Measurements from ENCODE around the gene RNF111. TPM values are rescaled to one million over a fixed set of nuclear protein-coding genes. Genes with fewer than 3 reads are reported as not detected.
"Not testable (repeated sequence)": the region's sequence is repeated elsewhere in the genome, so short reads cannot be mapped to it uniquely, and the experiment has no call there.

Gene RNF111
- total RNA-seq, 1 donor from 2014 or later, result 14.8 TPM

DNA sequence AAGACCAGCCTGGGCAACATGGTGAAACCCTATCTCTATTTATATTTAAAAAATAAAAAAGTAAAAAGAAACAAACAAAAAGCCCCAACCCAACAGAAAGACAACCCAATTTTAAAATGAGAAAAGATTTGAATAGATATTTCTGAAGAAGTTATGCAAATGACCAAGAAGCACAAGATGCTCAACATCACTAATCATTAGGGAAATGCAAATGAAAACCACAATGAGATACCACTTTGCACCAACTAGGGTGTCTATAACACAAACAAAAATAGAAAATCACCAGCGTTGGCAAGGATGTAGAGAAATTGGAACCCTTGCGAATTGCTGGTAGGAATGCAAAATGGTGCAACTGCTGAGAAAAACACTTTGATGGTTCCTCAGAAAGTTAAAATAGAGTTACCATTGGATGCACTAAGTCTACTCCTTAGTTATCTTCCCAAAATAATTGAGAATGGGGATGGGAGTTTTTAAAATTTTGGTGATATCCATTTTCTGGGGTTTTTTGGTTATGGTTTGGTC is 71.7 kb downstream of the RNF111 start:
- DNase-seq (ENCODE audit: low read depth, low spot score), result no peak

DNA sequence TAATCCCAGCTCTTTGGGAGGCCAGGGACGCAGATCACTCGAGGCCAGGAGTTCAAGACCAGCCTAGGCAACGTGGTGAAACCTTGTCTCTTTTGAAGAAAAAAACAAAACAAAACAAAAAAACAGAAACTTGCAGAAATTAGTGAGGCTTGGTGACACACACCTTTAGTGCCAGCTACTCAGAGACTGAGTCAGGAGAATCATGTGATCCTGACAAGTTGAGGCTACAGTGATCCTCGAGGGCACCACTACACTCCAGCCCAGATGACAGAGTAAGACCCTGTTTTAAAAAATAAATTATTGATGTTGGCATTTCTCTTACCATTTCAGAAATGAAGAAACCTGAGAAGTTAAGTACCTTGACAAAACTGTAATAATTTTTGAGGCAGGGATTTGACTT is 72.9 kb downstream of the RNF111 start:
- no peak for DNase-seq (ENCODE audit: low read depth, low spot score)

DNA sequence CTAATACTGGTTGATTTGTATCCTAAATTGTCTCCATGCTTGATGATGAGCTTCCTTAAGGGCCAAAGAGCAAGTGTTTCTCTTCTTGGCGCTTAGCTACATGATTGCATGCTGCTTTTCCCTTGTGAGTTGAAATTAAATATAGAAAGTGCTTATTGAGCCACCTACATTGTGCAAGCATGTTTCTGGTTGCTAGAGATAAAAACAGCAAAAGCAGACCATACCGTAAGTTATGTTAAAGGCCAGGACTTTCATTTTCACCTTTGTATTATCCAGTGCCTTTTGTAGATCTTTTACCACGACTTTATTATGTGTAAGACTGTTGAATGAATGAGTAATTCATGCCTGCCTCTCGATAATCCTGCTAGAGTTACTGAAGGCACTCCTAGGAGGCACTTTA is 75.6 kb downstream of the RNF111 start:
- no peak for DNase-seq (ENCODE audit: low read depth, low spot score)

DNA sequence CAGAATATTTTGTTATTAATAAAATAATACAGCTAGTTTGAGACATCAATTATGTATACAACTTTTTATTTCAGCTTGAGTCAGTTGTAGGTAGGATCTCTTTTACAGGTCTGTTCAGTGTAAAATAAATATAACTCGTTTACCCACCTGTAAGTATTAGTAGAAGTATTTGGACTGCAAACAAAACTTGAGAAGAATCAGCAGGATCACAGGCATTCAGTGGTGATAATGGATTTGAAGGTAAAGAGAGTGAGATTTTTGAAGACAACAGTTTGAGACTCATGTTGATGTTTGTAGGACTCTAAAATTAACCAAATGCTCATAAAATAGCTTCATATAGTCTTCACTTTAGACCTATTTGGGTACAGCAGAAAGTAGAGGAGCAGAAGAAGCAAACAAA is 82.0 kb downstream of the RNF111 start:
- DNase-seq (ENCODE audit: low read depth, low spot score), result no peak

DNA sequence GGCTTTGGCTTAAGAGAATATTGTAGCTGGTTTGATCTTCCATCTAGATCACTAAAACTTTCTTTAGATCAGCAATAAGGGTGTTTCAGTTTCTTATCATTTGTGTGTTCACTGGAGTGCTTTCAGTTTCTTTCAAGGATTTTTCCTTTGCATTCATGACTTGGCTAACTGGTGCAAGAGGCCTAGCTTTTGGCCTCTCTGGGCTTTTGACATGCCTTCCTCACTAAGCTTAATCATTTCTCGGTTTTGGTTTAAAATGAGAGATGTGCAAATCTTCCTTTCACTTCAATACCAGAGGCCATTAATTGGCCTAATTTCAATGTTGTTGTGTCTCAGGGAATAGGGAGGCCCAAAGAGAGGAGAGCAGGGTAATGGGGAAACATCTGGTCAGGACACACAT is 87.1 kb downstream of the RNF111 start:
- no peak for DNase-seq (ENCODE audit: low read depth, low spot score)

DNA sequence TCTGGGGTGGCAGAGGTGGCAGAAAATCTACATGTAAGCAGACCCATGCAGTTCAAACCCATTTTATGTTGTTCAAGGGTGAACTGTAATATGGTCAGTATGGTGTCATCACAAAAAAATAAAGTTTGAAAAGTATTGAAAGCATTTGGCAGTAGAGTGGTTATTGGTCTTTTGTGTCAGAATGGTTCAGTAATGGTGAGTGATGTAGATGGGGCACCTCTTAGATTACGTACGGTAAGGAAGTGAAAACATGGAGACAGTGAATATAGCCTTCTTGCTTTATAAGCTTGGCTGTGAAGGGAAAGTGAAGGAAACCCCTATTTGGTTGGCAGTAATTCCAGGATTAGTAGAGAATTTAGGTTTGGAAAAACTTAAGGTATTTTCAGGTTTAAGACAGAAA is 100.3 kb downstream of the RNF111 start:
- no peak for DNase-seq (ENCODE audit: low read depth, low spot score)

DNA sequence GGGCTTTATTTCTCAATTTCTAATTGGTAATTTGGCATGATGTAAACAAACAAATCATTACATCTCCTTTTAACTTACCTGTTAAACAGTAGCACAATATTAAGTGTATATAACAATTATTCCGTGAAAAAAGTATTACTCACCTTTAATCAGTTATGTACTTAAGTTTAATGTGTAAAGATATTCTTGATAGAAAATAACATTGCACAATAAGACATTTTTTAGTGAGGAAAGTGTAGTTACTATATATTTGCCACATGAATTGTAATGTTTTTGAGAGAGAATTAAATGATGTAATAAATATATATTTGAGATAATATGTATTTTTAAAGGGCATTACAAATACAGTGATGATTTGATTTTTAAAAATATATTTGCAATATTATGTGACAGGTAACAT is 106.6 kb downstream of the RNF111 start:
- DNase-seq (ENCODE audit: low read depth, low spot score), result no peak

DNA sequence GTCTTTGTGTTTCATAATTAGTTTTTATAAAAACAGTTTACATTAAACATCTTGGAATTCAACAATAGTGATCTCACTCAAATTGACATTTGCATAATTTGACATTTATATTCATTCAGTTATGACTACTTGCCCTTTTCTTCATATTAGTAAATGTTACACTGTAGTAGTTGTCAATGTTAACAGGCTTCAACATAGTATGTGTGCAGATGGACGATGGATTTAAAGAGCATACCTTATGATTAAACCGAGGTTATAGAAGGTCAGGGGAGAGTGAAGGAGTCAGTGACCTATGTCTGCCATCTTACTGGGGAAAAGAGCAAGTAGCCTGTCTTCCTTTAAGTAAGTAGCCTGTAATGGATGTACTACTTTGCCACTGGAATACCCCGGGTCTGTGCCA is 109.0 kb downstream of the RNF111 start:
- no peak for DNase-seq (ENCODE audit: low read depth, low spot score)

DNA sequence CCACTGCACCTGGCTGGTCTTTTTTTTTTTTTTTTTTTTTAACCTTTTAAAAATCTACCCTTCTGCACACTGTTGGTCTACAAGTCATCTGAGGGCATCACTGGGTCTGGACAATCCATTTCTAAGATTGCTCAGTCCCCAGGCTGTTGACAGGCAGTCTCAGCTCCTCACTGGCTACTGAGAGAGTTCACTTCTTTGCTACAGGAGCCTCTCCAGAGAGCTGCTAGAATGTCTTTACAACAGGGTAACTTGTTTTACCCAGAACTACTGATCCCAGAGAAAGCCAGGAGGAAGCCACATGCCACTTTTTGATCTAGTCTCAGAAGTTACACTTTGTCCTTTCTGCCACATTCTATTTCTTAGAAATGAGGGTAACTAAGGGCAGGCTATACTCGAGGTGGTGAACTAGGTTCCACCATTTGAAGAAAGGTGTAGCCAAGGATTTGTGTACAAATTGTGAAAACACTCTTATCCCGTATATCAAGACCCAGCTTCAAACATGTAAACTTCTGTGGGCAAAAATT is 111.8 kb downstream of the RNF111 start:
- no peak for DNase-seq (ENCODE audit: low read depth, low spot score)

DNA sequence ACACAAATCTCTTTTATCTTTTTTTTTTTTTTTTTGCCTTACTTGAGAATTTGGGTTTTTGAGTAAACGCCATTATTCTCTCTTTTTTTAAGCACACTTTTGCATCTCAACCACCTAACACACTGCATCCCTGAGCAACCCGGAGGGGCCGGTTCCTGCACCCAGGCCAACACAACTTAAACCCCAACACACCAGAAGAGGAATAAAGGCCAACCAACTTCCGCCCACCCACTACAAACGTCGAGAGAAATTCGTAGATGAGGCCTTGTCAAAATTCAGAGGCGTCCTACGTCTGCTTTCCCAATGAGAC is 117.1 kb downstream of the RNF111 start:
- DNase-seq (ENCODE audit: low read depth, low spot score), result no peak

DNA sequence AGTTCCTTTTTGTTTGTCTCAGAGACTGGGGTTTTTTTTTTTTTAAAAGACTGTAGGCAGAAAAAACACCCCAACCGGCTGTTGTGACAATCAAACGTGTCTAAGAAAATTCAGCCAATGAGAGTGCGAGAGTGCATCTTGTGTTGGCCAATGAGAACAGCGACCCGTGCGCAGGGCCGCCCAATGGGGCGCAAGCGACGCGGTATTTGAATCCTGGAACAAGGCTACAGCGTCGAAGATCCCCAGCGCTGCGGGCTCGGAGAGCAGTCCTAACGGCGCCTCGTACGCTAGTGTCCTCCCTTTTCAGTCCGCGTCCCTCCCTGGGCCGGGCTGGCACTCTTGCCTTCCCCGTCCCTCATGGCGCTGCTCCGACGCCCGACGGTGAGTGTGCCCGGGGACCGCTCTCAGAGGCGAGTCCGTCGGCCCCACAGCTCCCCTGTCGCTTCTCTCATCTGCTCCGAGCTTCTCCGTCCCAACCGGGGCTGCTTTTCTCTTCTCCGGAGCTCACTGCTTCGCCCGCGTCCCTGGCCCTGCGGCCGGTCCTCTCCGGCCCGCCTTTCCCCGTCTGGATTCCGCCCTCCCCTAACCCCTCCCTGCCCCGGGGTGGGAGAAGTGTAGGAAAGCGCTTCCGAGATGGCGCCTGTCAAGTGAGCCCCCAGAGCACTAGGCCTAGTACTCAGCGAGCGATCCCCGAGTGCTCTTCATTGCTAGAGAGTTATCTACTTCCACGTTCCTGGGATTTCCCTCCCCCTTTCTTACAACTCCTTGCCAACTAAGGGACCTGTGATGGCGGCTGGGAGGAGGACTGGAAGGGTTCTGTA is 117.7 kb downstream of the RNF111 start, which contains the start of gene CCNB2:
CCNB2 (plus strand) TSS at position 235 of the 821 bp plus-strand sequence; CDS start at position 358, 123 bp downstream.
- peak; percentile 75 for DNase-seq (ENCODE audit: low read depth, low spot score)

DNA sequence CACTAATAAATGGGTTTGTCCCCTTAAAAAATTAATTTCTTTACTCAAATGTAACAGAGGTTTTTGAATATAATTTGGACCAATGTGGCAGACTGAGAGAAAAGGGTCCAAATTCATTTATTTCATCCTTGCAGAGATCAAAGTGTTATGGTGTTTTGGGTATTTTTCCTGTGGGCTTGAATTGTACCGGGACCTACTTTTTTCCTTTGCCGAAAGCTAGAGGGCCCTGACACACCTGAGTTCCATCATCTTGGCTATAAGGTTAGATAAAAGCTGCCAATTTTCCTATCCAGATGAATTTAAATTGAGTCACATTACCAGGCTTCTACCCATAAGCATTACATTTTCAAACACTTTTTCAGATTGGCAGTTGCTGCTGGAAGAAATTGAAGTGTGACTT is 118.4 kb downstream of the RNF111 start:
- no peak for DNase-seq (ENCODE audit: low read depth, low spot score)

DNA sequence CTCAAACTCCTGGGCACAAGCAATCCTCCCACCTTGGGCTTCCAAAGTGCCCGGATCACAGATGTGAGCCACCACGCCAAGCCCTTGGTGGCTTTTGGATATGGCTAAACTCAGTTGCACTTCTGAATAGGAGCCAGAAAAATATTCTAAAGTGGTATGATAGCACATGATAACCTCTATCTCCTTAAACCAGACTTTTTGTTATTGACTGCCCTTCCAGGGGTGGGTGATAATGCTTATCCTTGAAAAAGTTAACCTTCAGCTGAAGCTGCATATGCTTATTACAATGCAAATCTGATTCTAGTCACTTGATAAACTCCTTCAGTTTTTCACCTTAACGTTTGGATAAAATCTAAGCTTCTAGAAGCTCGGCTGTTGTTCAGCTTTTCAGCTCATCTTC is 123.8 kb downstream of the RNF111 start:
- DNase-seq (ENCODE audit: low read depth, low spot score), result no peak

DNA sequence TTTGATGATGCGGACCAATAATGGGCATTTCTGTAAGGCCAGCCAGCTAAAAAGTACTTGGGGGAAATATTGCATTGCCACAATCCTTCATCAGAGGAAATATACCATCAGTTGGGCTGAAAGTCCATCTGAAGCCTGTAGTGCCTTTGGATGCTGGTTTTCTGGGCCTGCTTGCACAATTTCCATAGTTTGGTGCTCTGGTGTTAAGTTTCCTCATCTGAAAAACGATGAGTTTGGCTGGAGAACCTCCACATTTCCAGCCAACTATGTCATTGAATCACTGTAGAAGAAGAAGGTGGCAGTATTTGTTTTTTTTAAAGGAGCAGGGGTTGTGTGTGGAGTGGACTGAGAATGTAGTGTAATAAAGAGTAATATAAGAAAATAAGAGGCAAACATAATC is 127.6 kb downstream of the RNF111 start:
- DNase-seq (ENCODE audit: low read depth, low spot score), result no peak

DNA sequence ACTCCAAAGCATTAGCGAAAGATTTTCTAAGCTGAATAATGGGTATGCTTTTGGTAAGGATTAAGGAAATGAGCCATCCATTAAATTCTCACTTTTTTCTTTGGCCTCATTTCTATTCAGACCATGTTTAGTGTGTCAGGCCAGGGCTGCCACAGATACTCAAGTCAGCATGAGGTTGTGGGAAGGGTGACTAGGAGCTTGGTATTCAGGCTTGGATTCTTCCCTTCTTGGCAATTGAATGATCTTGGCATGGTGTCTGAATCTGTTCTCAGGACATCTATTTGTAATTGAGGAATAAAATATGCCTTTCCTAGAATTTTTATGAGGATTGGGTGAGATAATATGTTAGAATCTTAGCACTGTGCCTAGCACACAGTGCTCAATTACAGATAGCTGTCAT is 128.7 kb downstream of the RNF111 start:
- DNase-seq (ENCODE audit: low read depth, low spot score), result no peak

DNA sequence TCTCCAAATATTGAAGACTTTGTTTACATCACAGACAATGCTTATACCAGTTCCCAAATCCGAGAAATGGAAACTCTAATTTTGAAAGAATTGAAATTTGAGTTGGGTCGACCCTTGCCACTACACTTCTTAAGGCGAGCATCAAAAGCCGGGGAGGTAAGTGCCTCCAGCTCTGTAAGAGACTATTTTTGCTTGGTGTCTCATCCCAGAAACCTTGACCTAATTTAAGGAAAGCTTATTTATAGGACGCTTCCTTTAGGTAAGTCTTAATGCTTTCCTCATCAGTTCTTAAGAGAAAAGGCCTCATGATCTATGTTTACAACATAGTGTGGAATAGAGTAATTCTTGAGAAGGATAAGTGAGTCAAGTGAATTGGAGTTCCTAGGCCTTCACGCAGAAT is 129.3 kb downstream of the RNF111 start:
- no peak for DNase-seq (ENCODE audit: low read depth, low spot score)

DNA sequence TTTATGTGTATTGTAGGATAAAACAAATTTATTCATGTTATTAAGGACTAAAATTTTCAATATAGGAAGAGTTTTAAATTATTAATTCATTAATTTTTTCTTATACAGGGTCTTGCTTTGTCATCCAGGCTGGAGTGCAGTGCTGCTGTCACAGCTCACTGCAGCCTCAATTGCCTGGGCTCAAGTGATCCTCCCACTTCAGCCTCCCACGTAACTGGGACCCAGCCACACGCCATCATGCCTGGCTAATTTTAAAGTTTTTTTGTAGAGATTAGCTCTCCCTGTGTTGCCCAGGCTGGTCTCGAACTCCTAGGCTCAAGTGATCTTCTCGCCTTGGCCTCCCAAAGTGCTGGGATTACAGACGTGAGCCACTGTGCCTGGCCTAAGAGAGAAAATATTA is 132.2 kb downstream of the RNF111 start:
- DNase-seq (ENCODE audit: low read depth, low spot score), result no peak

DNA sequence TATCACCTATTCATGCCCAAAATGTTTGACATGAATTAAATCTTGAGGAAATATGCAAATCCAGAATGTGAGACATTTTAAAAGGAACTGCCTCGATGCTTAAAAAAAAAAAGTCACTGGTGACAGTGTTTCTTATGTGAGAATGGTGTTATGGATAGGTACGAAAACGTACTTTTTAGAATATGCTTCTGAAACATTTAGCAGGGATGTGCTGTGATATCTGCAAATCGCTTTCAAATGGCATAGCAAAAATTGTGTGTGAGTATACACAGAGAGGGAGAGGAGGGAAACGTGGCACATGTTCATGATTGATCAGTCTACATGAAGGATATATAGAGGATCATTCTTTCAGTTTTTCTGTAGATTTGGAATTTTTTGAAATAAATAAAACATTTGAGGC is 133.5 kb downstream of the RNF111 start:
- DNase-seq (ENCODE audit: low read depth, low spot score), result no peak

DNA sequence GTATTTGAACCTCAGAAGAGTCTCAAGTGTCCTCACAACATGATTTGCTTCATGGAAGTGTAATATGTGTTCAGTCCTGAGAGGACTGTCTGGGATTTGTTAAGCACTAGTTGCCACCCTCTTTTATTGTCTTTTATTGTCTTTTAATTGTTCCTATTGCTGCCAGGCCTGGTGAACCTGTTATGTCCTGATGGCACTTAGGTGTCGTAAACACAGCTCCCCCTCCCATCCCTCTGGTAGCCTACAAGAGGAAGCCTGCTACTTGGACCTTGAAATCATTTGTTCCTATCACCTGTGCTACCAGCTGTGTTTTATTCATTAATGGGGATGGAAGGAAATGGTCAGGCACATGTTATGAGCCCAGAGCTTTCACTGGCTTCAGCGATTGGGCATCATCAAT is 136.8 kb downstream of the RNF111 start:
- DNase-seq (ENCODE audit: low read depth, low spot score), result no peak

DNA sequence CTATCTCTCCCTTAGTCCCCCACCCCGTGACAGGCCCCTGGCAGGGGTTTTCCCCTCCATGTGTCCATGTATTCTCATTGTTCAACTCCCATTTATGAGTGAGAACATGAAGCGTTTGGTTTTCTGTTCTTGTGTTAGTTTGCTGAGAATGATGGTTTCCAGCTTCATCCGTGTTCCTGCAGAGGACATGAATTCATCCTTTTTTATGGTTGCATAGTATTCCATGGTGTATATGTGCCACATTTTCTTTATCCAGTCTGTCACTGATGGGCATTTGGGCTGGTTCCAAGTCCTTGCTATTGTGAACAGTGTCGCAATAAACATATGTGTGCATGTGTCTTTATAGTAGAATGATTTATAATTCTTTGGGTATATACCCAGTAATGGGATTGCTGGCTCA is 138.2 kb downstream of the RNF111 start:
- DNase-seq (ENCODE audit: low read depth, low spot score), result not testable (repeated sequence)

DNA sequence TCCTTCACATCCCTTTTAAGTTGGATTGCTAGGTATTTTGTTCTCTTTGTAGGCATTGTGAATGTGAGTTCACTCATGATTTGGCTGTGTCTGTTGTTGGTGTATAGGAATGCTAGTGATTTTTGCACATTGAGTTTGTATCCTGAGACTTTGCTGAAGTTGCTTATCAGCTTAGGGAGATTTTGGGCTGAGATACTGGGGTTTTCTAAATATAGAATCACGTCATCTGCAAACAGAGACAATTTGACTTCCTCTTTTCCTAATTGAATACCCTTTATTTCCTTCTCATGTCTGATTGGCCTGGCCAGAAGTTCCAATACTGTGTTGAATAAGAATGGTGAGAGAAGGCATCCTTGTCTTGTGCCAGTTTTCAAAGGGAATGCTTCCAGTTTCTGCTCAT is 139.8 kb downstream of the RNF111 start:
- not testable (repeated sequence) for DNase-seq (ENCODE audit: low read depth, low spot score)

DNA sequence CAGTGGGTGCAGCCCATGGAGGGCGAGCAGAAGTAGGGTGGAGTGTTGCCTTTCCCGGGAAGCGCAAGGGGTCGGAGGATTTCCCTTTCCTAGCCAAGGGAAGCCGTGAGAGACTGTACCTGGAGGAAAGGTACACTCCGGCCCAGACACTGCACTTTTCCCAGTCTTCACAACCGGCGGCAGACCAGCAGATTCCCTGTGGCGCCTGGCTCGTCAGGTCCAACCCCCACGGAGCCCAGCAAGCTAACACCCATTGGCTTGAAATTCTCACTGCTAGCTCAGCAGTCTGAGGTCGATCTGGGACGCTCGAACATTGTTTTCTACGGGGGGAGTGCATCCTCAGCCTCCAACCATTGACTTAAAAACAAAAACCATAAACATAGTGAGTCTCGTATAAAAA is 144.0 kb downstream of the RNF111 start:
- no peak for DNase-seq (ENCODE audit: low read depth, low spot score)

DNA sequence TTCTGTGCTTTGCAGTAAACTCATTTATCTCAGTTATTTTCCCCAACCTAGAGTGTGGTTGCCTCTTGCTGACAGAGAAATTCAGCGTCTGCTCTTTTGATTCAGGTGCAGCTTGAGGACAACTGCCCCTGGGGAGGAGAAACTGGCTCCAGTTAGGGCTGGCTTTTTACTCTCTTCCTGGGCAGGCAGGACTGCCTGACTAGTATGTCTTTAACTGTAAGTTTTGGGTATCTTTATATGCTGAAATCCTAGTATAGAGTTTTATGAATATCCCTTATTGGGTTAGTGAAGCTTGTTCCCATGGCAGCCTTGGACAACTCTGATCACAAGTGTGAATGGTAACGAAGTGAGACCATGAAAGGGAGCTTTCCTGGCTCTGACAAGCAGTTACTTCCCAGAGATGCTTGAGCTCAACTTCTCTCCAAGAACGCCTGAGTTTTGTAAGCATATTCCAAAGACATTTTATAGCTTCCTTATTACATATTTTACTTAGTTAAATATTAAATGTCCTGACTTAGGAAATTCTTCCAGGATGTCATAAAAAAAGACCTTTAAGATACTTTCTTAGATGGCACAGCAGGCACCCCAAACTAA is 144.6 kb downstream of the RNF111 start:
- no peak for DNase-seq (ENCODE audit: low read depth, low spot score)

Measured in pulmonary artery endothelial cell (primary cell).